ENCODE data around the gene SP9.
"Not testable (repeated sequence)": the region's sequence is repeated elsewhere in the genome, so short reads cannot be mapped to it uniquely, and the experiment has no call there.

SP9 gene

DNA sequence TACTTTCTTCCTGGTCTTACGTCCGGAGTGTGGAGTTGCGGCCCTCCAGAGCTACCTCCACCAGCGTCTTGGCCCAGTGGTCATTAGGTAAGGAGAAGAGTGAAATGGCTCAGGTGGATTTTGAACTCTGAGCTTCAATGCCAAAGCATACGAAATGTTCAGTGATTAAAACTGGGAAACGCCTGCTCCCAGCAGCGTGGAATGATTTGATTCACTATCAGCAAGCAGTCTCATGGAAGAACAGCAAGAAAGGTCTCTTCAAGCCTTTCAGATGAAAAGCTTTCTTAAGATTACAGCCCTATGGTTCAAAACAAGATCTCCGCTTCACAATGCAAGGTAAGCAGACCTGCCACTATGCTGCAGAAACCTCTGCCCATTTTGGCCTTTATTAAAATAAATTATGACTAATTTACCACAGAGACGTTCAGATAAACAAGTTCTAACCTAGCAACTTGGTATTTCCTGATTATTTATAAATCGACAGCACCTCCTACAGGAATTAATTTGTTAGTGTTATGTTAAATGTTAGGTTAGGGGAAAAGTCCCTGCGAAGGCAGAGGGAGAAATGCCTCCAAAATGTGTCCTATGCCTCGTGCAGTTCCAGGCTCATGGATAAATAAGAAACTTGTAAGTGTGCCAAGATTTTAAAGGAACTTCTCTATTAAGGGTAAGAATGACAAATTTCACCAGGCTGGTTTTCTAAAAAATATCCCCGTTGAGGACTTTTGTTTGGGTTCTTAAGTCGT lies 10.1 kb downstream of the SP9 start:
- no peak for DNase-seq (ENCODE audit: low spot score)

DNA sequence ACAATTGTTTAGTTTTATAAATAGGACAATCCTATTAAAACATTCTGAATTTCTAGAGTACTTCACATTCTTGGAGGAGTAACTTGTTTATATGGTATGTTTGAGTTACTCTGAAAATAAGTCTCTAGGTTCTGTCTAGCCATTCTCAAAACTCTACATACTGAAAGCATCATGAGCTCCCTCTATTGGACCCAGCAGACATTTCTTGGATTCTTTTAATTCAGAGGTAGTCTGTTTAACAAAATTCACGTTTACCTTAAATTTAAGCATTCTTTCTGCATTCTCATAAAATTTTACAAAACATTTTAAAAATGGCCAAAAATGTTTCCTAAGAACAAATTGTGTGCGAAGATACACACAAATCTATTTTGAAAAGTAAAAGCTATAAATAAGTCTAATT lies 15.3 kb downstream of the SP9 start:
- DNase-seq (ENCODE audit: low spot score): no peak

DNA sequence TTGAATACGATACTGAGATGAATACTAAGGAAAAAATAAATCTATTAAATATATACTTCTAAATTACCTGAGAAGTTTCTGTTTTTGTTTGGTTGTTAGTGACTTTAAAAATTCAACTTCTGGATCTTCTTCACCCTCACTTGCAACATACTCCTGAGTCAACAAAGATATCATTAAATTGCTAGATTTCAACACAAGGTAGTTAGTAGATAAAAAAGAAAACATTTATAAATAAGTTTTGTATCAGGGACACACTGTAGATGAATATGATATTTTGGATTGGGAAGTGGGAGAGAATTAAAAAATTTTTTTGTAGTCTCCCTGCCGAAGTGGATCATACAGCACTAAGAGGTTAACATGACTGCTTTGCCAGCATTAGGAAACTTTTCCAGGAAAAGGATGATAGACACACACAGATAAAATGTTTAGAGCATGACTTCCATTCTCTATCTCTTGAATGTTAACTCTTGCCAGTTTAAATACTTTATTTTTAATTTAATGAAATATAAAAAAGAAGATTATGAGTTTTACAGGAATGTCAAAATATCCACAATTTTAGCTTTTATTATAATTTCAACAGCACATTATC lies 15.9 kb downstream of the SP9 start:
- no peak for DNase-seq (ENCODE audit: low spot score)

- DNase-seq (ENCODE audit: low spot score): no peak
Observed at GRCh38 chr2:174353004-174353403, 18.2 kb downstream of the SP9 start.

GRCh38 chr2:174356347-174356746 lies 21.6 kb downstream of the SP9 start:
- no peak for DNase-seq (ENCODE audit: low spot score)

- DNase-seq (ENCODE audit: low spot score): not testable (repeated sequence)
Observed at GRCh38 chr2:174359663-174360062, 24.9 kb downstream of the SP9 start.

DNA sequence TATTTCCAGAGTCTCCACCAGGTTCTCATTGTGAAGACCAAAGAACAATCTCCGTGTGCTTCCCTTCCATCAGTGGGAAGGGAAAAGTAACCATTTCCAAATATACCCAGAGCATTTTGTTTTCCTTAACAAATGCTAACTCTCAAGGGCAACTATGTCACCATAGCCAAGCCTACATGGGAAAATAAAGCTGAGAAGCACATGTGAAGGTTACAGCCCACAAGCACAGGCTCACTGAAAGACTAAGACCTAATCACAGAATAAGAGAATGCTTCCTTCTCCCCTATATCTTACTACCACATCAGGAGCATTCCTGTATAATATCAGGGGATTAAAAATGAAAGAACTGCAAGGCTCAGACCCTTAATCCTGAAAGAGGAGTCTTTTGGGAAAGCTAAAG lies 28.2 kb downstream of the SP9 start:
- no peak for DNase-seq (ENCODE audit: low spot score)

DNA sequence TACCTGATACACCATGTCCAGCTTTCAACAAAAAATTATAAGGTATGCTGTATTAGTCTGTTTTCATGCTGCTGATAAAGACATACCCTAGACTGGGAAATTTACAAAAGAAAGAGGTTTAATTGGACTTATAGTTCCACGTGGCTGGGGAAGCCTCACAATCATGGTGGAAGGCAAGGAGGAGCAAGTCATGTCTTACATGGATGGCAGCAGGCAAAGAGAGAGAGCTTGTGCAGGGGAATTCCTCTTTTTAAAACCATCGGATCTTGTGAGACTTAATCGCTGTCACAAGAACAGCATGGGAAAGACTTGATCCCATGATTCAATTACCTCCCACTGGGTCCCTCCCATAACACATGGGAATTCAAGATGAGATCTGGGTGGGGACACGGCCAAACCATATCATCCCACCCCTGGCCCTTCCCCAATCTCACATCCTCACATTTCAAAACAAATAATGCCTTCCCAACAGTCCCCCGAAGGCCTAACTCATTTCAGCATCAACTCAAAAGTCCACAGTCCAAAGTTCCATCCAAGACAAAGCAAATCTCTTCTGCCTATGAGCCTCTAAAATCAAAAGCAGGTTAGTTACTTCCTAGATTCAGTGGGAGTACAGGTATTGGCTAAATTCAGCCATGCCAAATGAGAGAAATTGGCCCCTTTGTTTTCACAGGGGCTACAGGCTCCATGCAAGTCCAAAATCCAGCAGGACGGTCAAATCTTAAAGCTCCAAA lies 28.9 kb downstream of the SP9 start:
- DNase-seq (ENCODE audit: low spot score): not testable (repeated sequence)

DNA sequence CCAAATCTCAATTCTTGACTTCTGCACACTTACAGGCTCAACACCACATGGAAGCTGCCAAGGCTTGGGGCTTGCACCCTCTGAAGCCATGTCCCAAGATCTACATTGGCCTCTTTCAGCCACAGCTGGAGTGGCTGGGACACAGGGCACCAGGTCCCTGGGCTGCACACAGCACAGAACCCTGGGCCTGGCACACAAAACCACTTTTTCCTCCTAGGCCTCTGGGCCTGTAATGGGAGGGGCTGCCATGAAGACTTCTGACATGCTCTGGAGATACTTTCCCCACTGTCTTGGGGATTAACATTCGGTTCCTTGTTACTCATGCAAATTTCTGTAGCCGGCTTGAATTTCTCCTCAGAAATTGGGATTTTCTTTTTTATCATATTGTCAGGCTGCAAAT lies 29.9 kb downstream of the SP9 start:
- DNase-seq (ENCODE audit: low spot score): no peak

DNA sequence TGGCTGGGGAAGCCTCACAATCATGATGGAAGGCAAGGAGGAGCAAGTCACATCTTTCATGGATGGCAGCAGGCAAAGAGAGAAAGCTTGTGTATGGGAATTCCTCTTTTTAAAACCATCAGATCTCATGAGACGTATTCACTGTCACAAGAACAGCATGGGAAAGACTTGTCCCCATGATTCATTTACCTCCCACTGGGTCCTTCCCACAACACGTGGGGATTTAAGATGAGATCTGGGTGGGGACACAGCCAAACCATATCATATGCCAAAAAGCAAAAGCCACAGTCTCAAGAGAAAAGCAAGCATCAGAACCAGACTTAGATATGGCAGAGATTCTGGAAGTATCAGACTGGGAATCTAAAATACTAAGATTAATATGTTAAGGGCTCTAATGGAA lies 30.8 kb downstream of the SP9 start:
- no peak for DNase-seq (ENCODE audit: low spot score)

DNA sequence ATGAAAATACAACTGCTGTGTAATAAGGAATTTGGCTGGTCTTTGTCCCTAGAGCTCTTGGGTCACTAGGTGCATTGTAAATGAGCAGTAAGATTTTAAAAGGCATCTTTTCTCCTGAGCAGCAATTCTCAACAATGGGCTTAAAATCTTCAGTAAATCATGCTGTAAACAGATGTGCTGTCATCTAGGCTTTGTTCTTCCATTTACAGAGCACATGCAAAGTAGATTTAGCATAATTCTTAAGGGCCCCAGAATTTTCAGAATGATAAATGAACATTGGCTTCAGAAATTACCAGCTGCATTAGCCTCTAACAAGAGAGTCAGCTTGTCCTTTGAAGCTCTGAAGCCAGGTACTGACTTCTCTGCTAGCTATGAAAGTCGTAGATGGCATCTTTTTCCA lies 33.9 kb downstream of the SP9 start:
- DNase-seq (ENCODE audit: low spot score): no peak

GRCh38 chr2:174376967-174377366 lies 42.2 kb downstream of the SP9 start:
- DNase-seq (ENCODE audit: low spot score): no peak

DNA sequence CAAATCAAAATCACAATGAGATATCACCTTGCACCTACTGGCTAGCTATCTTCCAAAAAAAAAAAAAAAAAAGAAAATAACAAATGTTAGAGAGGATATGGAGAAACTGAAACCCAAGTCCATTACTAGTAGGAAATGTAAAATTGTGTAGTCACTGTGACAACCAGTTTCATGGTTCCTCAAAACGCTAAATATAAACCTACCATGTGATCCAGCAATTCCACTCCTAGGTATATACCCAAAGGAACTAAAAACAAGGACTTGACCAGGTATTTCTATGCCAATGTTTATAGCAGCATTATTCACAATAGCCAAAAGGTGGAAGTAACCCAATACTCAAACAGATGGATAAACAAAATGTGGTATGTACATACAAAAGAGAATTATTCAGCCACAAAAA lies 49.0 kb downstream of the SP9 start:
- DNase-seq (ENCODE audit: low spot score): no peak

DNA sequence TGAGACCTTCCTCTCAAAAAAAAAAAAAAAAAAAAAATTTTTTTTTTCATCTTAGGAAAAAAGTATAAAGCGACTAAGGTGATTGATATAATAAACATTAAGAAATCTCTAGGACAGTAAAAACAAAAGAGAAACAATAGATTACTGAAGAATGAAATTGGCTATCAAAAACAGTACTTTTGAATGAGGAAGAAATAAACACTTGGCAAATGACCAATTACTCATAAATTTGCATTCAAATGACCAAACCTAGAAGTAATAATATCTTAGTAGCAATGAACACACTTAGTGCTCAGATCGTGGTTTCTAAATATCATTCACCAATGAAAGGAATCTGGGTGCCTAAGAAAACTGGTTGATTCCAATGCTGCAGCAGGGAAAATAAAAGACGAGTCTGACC lies 50.4 kb downstream of the SP9 start:
- no peak for DNase-seq (ENCODE audit: low spot score)
